HG03457 (cell line): Measurements from ENCODE around the gene RGS9BP.
"Not testable (repeated sequence)": the region's sequence is repeated elsewhere in the genome, so short reads cannot be mapped to it uniquely, and the experiment has no call there.

Experiments used
- ATAC-seq: cut with Tn5 transposase; IDR thresholded peaks from one replicate; pipeline ENCODE4 v1.9.1; 2021; ENCODE audit warnings: moderate number of reproducible peaks; ENCODE audit not compliant: unreplicated experiment

RGS9BP gene

DNA sequence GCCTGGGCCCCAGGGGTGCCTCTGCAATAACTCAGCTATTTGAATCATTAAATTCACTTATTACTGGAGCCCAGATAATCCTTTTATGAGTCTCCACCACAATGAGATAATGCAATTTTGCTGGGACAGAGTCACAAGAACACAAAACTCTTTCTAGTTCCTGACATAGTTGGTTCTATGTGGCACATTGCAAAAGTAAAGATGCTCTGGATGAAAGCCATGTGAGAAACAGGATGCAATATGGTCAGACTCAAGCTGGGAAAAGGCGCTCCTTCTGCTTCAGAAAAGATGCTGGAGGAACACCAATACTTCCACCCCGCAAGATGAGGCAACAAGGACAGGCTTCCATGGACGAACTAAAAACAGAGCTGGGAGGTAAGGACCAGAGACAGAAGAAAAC is 6.3 kb upstream of the RGS9BP start:
- ATAC-seq: no peak

DNA sequence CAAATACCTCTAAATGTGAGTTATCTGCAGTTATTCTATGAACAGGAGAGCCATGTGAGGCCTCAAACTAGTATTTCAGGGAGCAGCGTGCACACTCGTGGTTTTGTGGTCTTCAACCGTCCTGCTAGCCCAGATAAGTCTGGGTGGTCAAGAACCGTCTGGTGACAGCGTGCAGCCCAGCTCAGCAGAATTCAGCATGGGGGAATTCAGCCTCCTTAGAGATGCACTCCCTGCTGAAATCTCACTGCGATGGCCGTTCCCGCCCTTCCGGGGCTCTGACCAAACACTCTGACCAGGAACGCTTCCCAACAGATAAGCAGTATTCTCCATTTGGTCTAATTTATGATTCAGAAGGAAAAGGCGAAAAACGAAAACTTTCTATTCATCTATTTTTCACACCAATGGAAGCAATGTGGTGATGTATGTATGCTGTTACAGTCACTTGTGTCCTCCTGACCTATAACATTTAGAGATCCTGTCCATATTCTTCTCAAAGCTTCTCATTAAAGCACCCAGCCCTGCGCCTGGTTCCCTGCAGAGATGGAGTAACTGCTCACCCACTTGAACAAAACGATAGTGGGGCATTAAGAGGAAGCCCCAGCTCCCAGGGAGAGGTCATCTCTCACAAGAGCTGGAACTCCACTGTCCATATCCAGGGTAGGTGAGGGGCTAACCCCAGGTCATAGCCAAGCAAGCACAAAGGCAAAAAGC is 3.6 kb upstream of the RGS9BP start:
- ATAC-seq: no peak

DNA sequence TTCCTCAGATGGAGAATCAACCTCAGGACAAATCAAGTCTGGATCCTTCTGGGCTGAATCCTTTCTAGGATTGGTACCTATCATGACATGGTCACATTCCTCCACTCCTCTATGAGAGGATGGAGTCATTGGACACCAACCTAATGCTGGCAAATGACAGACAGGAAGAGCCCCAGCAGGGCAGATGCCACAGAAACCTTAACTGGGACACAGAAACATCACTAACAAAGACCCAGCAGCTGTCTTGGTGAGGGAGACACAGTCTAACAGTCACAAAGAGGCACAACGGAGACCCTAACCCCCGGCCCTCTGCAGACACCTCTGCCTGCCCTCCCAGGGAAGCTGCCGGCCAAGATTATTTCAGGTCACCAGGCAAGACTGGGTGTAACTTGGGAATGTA is 2.8 kb upstream of the RGS9BP start:
- no peak for ATAC-seq

DNA sequence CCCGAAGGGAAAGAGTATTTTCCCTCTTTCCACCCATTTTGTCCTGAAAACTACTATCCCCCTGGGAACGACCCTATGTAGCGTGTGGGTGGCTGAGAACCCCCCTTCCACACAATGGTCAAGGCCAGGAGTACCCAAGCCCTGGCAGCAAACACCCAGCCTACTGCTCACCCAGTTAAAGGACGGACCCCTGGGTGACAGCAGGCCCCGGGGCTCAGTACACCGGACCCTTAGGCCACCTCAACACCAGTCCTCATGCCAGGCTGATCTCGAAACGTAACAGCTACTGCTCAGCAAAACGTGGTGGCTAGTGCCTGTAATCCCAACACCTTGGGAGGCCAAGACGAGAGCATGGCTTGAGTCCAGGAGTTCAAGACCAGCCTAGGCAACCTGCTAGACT is 2.1 kb upstream of the RGS9BP start:
- no peak for ATAC-seq

DNA sequence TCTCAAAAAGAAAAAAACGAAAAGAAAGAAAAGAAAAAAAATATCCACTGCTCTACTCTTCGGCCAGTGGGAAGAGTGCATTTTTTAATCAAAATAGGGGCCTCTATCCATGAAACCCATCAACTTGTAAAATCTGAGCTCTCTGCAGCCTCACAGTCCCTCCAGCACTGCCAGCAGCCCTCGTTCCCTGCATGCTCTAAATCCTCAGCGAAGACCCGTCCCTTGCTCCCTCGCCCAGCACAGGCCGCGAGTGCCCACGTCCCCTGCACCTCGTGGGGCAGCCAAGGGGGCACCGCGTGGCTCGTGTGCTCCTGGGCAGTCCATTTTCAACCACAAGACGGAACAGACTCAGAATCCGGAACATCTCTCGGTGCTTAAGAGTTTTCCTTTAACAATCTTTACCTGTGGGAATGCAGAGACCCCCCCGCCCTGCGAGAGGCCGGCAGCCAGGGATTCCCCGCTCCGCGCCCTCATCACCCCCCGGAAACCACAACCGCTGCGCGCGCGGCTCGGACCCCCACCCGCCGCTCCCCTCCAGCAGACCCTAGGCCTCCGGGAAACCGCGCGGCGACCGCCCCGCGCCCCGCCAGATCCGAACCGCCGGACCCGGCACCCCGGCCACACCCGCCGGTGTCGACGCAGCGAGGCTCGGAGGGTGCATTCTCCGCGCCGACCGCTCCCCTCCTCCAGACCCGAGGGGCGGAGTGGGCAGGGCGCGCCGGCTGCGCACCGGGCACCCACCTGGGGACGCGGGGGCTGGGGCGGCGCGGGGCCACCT is 1.3 kb upstream of the RGS9BP start:
- ATAC-seq: no peak

DNA sequence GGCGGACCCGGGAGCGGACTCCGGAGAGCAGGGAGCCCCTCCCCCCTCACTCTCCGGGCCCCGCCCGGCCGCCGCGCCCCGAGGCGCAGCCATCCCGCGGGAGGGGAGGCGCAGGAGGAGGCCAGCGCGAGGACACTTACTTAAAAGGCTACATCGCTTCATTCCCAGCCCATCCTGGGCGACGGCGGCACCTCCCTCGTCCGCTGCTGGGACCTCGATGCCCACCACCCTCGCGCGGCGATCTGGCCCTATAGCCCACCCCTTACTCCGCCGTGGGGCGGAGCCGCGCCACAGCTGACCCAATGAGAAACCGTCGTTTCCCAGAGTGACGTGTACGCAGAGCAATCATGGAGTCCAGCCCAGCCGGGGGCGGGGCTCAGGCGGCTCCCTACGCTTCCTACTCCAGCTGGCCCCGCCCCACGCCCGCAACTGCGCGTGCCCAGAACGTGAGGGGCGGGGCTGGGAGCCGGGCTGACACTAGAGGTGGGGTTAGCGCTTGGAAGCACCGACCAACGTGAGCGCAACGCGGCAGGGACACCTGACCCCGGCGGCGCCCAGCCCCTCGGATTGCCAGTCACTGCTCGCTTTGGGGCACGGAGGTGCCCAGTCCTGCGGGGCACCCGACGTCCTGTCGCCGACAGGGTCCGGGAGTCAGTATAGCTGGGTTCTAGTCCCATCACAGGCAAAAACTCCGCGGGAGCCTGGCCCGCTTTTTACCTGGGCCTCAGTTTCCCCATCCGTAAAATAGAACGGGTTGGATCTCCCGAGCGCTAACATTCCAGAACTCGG is 523 bp upstream of the RGS9BP start, which contains the start of gene ANKRD27:
Gene ANKRD27, minus strand, starts transcription at position 250 of the 789 bp plus-strand sequence. CDS start 16,165 bp downstream, outside the sequence.
- ATAC-seq: peak; percentile 97

DNA sequence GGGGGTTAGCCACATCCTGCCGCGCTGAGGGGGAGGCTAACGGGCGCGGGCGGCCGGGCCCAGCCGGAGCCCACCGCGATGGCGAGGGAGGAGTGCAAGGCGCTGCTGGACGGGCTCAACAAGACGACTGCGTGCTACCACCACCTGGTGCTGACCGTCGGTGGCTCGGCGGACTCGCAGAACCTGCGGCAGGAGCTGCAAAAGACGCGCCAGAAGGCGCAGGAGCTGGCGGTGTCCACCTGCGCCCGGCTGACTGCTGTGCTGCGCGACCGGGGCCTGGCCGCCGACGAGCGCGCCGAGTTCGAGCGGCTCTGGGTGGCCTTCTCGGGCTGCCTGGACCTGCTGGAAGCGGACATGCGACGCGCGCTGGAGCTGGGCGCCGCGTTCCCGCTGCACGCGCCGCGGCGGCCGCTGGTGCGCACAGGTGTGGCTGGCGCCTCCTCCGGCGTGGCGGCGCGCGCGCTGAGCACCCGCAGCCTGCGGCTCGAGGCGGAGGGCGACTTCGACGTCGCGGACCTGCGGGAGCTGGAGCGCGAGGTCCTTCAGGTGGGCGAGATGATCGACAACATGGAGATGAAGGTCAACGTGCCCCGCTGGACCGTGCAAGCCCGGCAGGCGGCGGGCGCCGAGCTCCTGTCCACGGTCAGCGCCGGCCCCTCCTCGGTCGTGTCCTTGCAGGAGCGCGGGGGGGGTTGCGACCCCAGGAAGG is 692 bp downstream of the RGS9BP start:
- ATAC-seq: no peak

DNA sequence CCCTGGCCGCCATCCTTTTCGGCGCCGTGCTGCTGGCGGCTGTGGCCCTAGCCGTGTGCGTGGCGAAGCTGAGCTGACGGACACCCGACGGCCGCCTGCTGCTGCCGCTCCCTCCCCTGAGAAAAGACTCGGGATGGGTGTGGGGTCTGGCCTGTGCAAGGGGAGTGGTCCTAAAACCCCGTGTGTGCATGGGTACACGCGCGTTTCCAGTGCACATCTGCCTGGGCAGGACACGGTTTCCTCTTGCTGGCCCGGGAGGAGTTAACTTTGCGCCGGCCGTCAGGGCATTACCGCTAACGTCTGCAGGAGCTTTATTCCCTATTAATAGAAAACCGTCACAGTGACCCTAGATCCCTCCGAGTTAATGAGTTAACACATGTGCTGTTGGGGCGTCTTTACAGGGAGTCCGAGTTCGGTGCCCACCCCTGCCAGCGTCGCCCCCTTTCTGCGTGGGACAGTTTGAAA is 1.3 kb downstream of the RGS9BP start:
- ATAC-seq: no peak

DNA sequence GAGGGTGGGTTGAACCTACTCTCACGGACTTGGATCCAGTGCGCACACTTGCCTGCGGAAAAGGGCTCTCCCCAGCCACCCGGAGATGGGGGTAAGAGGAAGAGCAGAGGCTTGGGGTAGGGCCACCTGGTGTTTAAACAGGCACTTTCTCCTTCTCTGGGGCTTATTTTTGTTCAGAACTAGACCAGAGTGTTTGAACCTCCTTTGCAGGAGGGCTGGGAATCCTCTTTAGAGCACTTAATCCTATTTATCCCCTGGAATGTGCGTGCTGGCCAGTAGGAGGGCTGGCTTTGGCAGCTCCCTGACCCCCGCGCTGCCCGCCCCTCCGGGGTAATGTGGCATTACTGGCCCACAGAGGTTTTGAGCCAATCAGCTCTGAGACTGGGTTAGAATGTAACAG is 2.0 kb downstream of the RGS9BP start:
- ATAC-seq: no peak

DNA sequence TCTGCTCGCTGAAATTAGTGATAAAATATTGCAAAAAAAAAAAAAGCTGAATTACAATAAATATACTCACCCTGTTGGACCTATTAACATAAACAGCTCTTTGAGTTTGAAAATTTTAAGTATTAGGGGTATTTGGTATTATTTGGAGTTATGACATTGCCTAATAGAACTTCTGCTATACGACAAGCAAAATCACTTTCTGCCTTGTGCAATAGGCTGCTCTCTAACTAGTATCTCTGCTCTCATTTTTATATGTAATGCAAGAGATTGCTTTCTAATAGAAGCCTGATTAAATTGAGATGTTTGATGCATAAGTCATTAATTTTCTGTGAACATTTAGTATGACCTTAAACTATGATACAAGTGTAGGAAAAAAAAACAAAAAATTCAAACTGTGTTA is 5.3 kb downstream of the RGS9BP start:
- ATAC-seq: no peak

DNA sequence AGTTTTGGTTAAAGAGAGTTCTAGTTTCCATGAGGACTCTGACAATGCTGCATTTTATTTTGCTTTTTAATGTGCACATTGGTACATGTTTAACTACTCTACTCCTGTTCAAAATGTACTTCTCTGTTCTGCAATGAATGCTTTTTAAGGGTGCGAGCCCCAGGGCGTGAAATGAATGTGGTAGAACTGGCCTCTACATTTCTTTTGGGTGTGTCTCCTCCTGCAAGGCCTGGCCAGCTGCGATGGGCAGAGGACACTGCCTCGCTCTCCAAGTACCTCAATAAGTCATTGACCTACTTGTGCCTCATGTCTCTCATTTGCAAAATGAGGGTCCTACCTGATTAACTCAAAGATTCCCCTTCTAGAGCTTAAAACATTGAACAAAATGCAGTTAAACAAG is 6.7 kb downstream of the RGS9BP start:
- no peak for ATAC-seq

DNA sequence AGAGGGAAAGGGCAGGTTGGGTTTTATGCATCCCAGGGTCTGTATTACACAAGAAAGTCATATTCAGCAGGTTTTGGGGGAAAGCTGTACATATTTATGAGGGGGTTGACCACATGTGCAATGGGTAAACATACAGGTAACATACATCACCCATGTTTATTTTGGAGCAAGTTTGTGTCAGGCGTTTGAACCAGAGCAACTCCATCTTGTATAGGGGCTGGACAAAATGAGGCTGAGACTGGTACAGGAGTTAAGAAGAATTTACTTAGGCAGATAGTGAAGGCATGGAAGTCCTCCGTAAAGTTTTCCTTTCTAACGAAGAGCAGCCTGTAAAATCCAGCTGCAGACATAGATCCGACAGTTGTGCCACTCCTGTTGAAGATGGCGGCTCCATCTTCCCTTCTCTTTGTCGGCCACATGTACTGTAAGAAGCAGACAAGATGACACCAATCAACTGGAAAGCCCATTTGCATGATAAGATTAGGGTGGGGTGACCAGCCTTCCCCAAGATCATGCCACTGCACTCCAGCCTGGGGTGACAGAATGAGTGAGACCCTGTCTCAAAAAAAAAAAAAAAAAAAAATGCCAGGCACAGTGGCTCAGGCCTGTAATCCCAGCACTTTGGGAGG is 11.3 kb downstream of the RGS9BP start:
- no peak for ATAC-seq

DNA sequence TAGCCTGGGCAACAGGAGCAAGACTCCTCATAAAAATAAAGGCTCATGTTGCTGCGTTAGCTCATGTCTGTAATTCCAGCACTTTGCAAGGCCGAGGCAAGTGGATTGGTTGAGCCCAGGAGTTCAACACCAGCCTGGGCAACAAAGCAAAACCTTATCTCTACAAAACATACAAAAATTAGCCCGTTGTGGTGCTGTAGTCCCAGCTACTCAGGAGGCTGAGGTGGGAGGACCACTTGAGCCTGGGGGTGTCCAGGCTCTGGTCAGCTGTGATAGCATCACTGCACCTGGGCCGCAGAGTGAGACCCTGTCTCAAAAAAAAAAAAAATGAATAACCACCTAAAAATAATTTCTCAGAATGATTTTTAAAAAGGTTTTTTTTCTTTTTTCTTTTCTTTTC is 12.0 kb downstream of the RGS9BP start:
- ATAC-seq: no peak

DNA sequence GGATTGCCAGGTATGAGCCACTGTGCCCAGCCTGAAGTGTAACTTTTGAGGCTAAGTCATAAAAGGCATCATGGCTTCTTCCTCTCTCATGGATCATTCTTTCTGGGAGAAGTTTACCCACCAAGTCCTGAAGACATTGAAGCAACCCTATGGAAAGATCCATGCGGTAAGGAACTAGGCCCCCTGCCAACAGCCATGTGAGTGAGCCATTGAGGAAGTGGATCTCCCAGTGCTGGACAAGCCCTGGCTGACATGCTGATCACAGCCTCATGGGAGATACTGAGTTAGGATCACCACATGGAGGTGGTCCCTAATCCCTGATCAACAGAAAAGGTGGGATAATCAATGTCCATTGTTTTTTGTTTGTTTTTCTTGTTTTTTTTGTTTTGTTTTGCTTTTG is 12.7 kb downstream of the RGS9BP start:
- no peak for ATAC-seq

DNA sequence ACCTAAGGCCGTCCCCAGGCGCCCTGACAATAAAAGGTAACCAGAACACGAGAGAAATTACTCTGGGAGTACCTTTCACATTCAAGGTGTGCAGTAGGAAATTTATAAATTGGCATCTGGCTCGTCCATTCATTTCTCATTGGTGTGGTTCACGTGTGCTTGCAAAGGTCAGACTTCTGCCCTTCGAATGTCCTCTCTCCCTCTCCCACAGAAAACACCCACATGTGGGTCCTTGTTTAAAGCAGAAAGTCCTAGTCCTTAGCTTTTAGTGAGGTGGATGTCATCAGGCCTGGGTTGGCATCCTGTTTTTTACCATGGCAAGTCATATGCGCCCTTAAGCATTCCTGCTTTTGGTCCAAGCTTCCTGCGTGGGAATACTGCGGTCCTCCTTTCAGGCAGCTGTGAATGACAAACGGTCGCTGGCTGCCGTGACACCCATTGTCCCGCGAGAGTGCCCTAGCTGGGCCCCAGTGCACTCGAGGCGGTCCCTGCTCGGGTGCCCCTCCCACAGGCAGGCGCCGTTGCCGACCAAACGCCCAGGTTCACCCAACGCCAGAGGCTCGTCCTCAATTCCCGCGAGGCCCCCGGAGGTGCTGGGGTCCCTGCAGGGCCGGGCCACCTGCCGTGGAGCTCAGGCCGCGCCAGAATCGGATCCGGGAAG is 15.8 kb downstream of the RGS9BP start, which contains the start of gene NUDT19:
Gene NUDT19, plus strand, starts transcription at position 531 of the 661 bp plus-strand sequence. CDS start 140 bp downstream, outside the sequence.
- peak; percentile 85 for ATAC-seq

DNA sequence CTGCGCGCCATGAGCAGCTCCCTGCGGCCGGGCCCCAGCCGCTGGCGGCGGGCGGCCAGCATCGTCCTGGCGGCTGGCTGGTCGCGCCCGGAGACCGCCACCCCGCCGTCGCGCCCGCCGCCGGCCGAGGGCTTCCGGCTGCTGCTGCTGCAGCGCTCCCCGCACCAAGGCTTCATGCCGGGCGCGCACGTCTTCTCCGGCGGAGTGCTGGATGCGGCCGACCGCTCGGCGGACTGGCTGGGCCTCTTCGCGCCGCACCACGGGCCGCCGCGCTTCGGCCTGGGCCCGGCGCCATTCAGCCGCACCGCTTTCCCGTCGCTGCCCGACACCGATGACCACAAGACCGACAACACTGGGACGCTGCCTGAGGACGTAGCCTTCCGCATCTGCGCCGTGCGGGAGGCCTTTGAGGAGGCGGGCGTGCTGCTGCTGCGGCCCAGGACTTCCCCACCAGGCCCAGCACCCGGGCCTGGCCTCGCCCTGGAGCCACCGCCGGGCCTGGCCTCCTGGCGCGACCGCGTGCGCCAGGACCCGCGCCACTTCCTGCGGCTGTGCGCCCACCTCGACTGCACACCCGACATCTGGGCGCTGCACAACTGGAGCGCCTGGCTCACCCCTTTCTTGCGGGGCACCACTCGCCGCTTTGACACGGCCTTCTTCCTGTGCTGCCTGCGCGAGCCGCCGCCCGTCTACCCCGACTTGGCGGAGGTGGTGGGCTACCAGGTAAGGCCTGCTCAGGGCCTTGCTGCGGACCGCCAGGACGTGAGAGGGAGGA is 16.5 kb downstream of the RGS9BP start:
- peak; percentile 56 for ATAC-seq

DNA sequence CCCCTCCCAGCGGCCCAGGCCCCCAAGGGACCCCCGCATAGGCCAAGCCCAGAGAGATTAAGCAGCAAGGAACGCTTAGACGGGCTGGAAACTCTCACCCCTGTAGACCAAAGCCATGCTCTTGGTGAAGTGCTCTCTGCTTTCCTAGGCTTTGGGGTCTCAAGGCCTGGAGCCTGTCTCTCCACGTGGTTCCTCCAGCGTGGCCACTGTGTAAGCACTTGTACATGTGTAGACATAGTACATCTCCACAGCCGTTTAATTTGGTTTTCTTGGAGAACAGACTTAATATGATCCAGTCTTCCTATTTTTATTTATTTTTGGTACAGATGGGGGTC is 17.0 kb downstream of the RGS9BP start:
- ATAC-seq: no peak

DNA sequence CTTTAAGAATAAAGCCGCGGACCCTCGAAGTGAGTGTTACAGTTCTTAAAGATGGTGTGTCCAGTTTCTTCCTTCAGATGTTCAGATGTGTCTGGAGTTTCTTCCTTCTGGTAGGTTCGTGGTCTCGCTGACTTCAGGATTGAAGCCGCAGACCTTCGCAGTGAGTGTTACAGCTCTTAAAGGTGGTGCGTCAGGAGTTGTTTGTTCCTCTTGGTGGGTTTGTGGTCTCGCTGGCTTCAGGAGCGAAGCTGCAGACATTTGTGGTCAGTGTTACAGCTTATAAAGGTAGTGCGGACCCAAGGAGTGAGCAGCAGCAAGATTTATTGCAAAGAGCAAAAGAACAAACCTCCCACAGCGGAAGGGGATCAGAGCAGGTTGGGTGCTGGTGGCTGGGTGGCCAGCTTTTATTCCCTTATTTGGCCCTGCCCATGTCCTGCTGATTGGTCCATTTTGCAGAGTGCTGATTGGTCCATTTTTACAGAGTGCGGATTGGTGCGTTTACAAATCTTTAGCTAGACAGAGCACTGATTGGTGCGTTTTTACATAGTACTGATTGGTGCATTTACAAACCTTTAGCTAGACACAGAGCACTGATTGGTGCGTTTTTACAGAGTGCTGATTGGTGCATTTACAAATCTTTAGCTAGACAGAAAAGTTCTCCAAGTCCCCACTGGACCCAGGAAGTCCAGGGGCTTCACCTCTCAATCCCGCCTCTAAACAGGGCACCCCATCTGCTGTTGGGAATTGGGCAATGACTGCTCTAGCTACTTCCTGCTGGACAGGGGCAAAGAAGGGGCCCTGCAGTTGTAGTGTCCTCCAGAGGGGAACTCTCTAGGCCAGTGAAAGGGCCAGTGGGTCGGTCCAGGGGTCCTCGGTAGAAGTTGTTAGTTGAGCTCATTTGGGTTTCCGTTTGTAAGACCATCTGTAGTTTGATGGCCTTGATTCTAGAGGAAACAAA is 17.8 kb downstream of the RGS9BP start:
- not testable (repeated sequence) for ATAC-seq
